K562 (cell line): ENCODE results near the gene ZNF487. TPM values are rescaled to one million over a fixed set of nuclear protein-coding genes. Genes with fewer than 3 reads are reported as not detected.
A peak's percentile ranks its signal among the peaks of the same experiment; 100 is the strongest.

Experiments used
- CCNT2 ChIP-seq: IDR thresholded peaks from 2 replicates; pipeline ENCODE4 v1.6.1; 2011; ENCODE audit warnings: borderline replicate concordance, low read depth, mild to moderate bottlenecking, moderate library complexity, mixed read lengths, low read length; ENCODE audit not compliant: insufficient read length; ENCODE audit errors: extremely low read depth
- CREBBP ChIP-seq: IDR thresholded peaks from one replicate; pipeline ENCODE4 v1.6.1; 2012; ENCODE audit warnings: low read depth, mild to moderate bottlenecking, control low read depth, inconsistent platforms, low read length
- EZH2 ChIP-seq: IDR thresholded peaks from 2 replicates; pipeline ENCODE4 v1.6.1; 2012; ENCODE audit warnings: low read depth, mild to moderate bottlenecking, inconsistent platforms, low read length, borderline replicate concordance
- GTF2F1 ChIP-seq: IDR thresholded peaks from 2 replicates; pipeline ENCODE4 v1.6.1; 2011; ENCODE audit warnings: low read depth, low read length, improper control_type of control experiment
- HDAC8 ChIP-seq: fragments of 450-650 bp; IDR thresholded peaks from 2 replicates; pipeline ENCODE4 v1.6.1; 2016; ENCODE audit warnings: mild to moderate bottlenecking, missing genetic modification characterization, moderate library complexity, missing compliant biosample characterization
- HNRNPL ChIP-seq: fragments of 200-400 bp; formaldehyde crosslinking; IDR thresholded peaks from 2 replicates; pipeline ENCODE4 v1.6.1; 2017; ENCODE audit warnings: low read depth, mild to moderate bottlenecking, low read length
- JUND ChIP-seq, 2 experiments: IDR thresholded peaks; 2 replicates in 1 of 2; 3 replicates in 1 of 2; pipeline ENCODE4 v1.6.1; 2011; ENCODE audit warnings: borderline replicate concordance in 2 of 2, low read depth in 2 of 2, low read length in 2 of 2, improper control_type of control experiment in 1 of 2, missing biosample characterization in 1 of 2, missing genetic modification characterization in 1 of 2, missing genetic modification reagents in 1 of 2
- KAT7 ChIP-seq: sonication (generic); formaldehyde crosslinking; IDR thresholded peaks from 2 replicates; pipeline ENCODE4 v1.8.0; 2022; ENCODE audit warnings: missing genetic modification reagents, mild to moderate bottlenecking, borderline replicate concordance
- KDM5B ChIP-seq: fragments of 200-600 bp; sonication (generic); IDR thresholded peaks from 2 replicates; pipeline ENCODE4 v1.6.1; 2012; ENCODE audit warnings: low read depth, mild to moderate bottlenecking, moderate library complexity, low read length, control low read depth, inconsistent platforms; ENCODE audit not compliant: insufficient replicate concordance
- KLF1 ChIP-seq: fragments of 450-650 bp; IDR thresholded peaks from 2 replicates; pipeline ENCODE4 v1.6.1; 2016; ENCODE audit warnings: missing genetic modification characterization, missing compliant biosample characterization
- MCM7 ChIP-seq, 2 experiments: fragments of 450-650 bp; IDR thresholded peaks; 2 replicates each; pipeline ENCODE4 v1.6.1; 2016 to 2018
- NRF1 ChIP-seq, 2 experiments: fragments of 450-650 bp; IDR thresholded peaks in 1 of 2; conservative IDR thresholded peaks in 1 of 2; 2 replicates each; pipeline ENCODE4 v1.6.1; 2014; ENCODE audit warnings: mild to moderate bottlenecking in 2 of 2
- PCBP1 ChIP-seq: fragments of 200-400 bp; formaldehyde crosslinking; IDR thresholded peaks from 2 replicates; pipeline ENCODE4 v1.6.1; 2018; ENCODE audit warnings: mild to moderate bottlenecking, low read depth, low read length; ENCODE audit not compliant: poor library complexity, severe bottlenecking
- PRPF4 ChIP-seq: fragments of 200-400 bp; formaldehyde crosslinking; IDR thresholded peaks from one replicate; pipeline ENCODE4 v1.6.1; 2017; ENCODE audit warnings: low read length, low read depth, mild to moderate bottlenecking; ENCODE audit not compliant: insufficient read depth, poor library complexity, severe bottlenecking
- RB1 ChIP-seq: fragments of 450-650 bp; IDR thresholded peaks from 2 replicates; pipeline ENCODE4 v1.6.1; 2017; ENCODE audit warnings: low read depth, mild to moderate bottlenecking
- RBM22 ChIP-seq: fragments of 200-400 bp; formaldehyde crosslinking; IDR thresholded peaks from 2 replicates; pipeline ENCODE4 v1.6.1; 2018; ENCODE audit warnings: low read length, low read depth; ENCODE audit not compliant: poor library complexity, severe bottlenecking
- SIN3A ChIP-seq, 2 experiments: fragments of 150-350 bp in 1 of 2; IDR thresholded peaks; 2 replicates each; pipeline ENCODE4 v1.6.1; 2011 to 2016; ENCODE audit warnings: borderline replicate concordance in 2 of 2, low read depth in 2 of 2, low read length in 2 of 2, mild to moderate bottlenecking in 2 of 2, moderate library complexity in 2 of 2; ENCODE audit not compliant: control insufficient read depth in 1 of 2
- SMARCA4 ChIP-seq: fragments of 450-650 bp; IDR thresholded peaks from 2 replicates; pipeline ENCODE4 v1.6.1; 2016
- SMARCA5 ChIP-seq: fragments of 450-650 bp; IDR thresholded peaks from 2 replicates; pipeline ENCODE4 v1.6.1; 2016
- YY1 ChIP-seq, 3 experiments: IDR thresholded peaks; 2 replicates each; pipeline ENCODE4 v1.6.1; 2011; ENCODE audit warnings: low read length in 2 of 3, mild to moderate bottlenecking in 2 of 3, moderate library complexity in 2 of 3, borderline replicate concordance in 1 of 3, control low read depth in 1 of 3, low read depth in 1 of 3; ENCODE audit not compliant: insufficient read depth in 3 of 3, insufficient replicate concordance in 2 of 3, control insufficient read depth in 1 of 3, insufficient read length in 1 of 3; ENCODE audit errors: extremely low read depth in 1 of 3
- ZNF766 ChIP-seq: fragments of 200-800 bp; sonication (Bioruptor generic); conservative IDR thresholded peaks from 2 replicates; pipeline ENCODE4 v1.6.1; 2016; ENCODE audit warnings: missing genetic modification characterization, missing compliant biosample characterization
- polyA plus RNA-seq, 8 experiments: library from polyadenylated mRNA; depleted of rRNA in 4 of 8; stranded (reverse) in 5 of 8; unstranded in 3 of 8; fragments of >200 nt; fragmentation: Nextera tagmentation in 2 of 8; fragmentation: Illumina TruSeq in 1 of 8; extraction: Ambion mirVana in 2 of 8; extraction: Trizol in 1 of 8; gene quantifications; 2 replicates each; pipeline versions ENCODE4 v1.2.1 to v1.2.3, GENCODE V29; 2011 to 2014; ENCODE audit warnings: inconsistent platforms in 1 of 8, missing spikeins in 1 of 8
- total RNA-seq, 7 experiments: library from RNA; depleted of rRNA in 6 of 7; stranded (reverse); fragments of >200 nt in 6 of 7; fragmentation: Illumina TruSeq in 2 of 7; extraction: Trizol in 2 of 7; gene quantifications; 2 replicates each; pipeline versions ENCODE4 v1.2.1 to v1.2.3, GENCODE V29; 2011 to 2021; ENCODE audit warnings: low replicate concordance in 1 of 7
- TF ChIP-seq, protein P1 (sequence below): fragments of 250-450 bp; sonication (Bioruptor Pico); IDR thresholded peaks from 2 replicates; pipeline ENCODE4 v1.8.0; 2021; ENCODE audit warnings: borderline replicate concordance, mild to moderate bottlenecking, moderate library complexity; ENCODE audit not compliant: poor library complexity, severe bottlenecking
- TF ChIP-seq, protein P2 (sequence below): fragments of 450-650 bp; IDR thresholded peaks from 2 replicates; pipeline ENCODE4 v1.6.1; 2014; ENCODE audit warnings: low read depth, mild to moderate bottlenecking, moderate library complexity, borderline replicate concordance
- TF ChIP-seq, protein P3 (sequence below): conservative IDR thresholded peaks from 2 replicates; pipeline ENCODE4 v1.6.1; 2011; ENCODE audit warnings: low read depth, mild to moderate bottlenecking, low read length; ENCODE audit not compliant: control insufficient read depth

Gene ZNF487
- total and polyA plus RNA-seq, 9 of the 15 experiments (the other 6 are each of a cell fraction or from before 2014, with no cell fraction given), result 1.9 to 6.5 (median 4.2) TPM

DNA sequence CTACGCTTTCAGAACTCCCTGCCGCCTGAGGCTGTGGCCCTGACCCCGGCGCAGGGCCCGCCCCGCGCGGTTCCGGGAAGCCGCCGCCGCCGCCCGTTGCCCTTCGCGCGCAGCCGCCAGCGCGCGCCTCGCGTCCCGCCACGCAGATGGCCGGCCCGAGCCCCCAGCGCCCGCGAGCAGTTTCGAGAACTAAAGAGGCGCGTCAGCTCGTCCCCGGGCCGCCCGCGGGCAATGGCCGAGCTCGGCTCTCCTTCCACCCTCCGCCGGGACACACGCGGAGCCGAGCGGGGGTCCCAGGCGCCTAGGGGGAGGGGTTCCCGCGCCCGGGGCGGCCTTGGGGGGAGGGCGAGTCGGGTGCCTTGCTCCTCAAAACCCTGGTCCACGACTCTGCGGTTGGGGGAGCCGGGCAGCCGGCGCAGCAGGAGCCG, 29.7 kb upstream of the ZNF487 start (continued):
- no peak for TF ChIP-seq CREBBP
- TF ChIP-seq RBM22, result peak; percentile 74
- peak in 2 of 3 experiments; percentile 45 to 79 for TF ChIP-seq YY1 (IDR thresholded peaks at IDR 0.05; ENCODE audit: borderline replicate concordance in 1 of 3, control insufficient read depth in 1 of 3, extremely low read depth in 1 of 3, insufficient read depth in 3 of 3, insufficient read length in 1 of 3, insufficient replicate concordance in 2 of 3, low read depth in 1 of 3, low read length in 2 of 3)
- TF ChIP-seq SMARCA4, result no peak
- peak; percentile 79 for TF ChIP-seq PCBP1
- TF ChIP-seq CCNT2, result peak; percentile 86
- peak; percentile 41; the same call in 1 of the 2 replicates for TF ChIP-seq KAT7 (CRISPR knock-in tag)
- peak; percentile 61; the same call in 1 of the 2 replicates for TF ChIP-seq HDAC8 (tag)
- no peak for TF ChIP-seq GTF2F1
- TF ChIP-seq KLF1 (tag), result peak; percentile 53; the same call in 1 of the 2 replicates
- no peak for TF ChIP-seq MCM7 (IDR thresholded peaks at IDR 0.05)
- peak in 1 of 2 experiments; percentile 64; a peak in 3 of 4 replicates for TF ChIP-seq SIN3A (IDR thresholded peaks at IDR 0.05; ENCODE audit: borderline replicate concordance in 2 of 2, control insufficient read depth in 1 of 2, low read depth in 2 of 2, low read length in 2 of 2)
- TF ChIP-seq RB1, result peak; percentile 94
- TF ChIP-seq HNRNPL, result peak; percentile 74
- TF ChIP-seq ZNF766 (CRISPR knock-in tag), result no peak
- TF ChIP-seq, protein P1, sequence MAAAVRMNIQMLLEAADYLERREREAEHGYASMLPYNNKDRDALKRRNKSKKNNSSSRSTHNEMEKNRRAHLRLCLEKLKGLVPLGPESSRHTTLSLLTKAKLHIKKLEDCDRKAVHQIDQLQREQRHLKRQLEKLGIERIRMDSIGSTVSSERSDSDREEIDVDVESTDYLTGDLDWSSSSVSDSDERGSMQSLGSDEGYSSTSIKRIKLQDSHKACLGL, result peak; percentile 19
- peak; percentile 15 for TF ChIP-seq KDM5B
- TF ChIP-seq, protein P2, sequence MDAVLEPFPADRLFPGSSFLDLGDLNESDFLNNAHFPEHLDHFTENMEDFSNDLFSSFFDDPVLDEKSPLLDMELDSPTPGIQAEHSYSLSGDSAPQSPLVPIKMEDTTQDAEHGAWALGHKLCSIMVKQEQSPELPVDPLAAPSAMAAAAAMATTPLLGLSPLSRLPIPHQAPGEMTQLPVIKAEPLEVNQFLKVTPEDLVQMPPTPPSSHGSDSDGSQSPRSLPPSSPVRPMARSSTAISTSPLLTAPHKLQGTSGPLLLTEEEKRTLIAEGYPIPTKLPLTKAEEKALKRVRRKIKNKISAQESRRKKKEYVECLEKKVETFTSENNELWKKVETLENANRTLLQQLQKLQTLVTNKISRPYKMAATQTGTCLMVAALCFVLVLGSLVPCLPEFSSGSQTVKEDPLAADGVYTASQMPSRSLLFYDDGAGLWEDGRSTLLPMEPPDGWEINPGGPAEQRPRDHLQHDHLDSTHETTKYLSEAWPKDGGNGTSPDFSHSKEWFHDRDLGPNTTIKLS, result no peak
- TF ChIP-seq PRPF4, result peak; percentile 72
- peak; percentile 79 to 84; a peak in 3 of 4 replicates for TF ChIP-seq NRF1 (conservative IDR thresholded peaks at IDR 0.05 in 1 of 2, IDR thresholded peaks at IDR 0.05 in 1 of 2)
- TF ChIP-seq JUND (IDR thresholded peaks at IDR 0.05; ENCODE audit: borderline replicate concordance, low read depth, low read length), result no peak
- 0 out of 3 replicates have a peak, but pooled peaks have one; percentile 6 for TF ChIP-seq JUND (tag; IDR thresholded peaks at IDR 0.05; ENCODE audit: borderline replicate concordance, low read depth, low read length)
- no peak for TF ChIP-seq SMARCA5
- no peak for TF ChIP-seq EZH2
- TF ChIP-seq, protein P3, sequence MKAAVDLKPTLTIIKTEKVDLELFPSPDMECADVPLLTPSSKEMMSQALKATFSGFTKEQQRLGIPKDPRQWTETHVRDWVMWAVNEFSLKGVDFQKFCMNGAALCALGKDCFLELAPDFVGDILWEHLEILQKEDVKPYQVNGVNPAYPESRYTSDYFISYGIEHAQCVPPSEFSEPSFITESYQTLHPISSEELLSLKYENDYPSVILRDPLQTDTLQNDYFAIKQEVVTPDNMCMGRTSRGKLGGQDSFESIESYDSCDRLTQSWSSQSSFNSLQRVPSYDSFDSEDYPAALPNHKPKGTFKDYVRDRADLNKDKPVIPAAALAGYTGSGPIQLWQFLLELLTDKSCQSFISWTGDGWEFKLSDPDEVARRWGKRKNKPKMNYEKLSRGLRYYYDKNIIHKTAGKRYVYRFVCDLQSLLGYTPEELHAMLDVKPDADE, result peak; percentile 85
